ENCODE results near the gene HCAR2.
A peak's percentile ranks its signal among the peaks of the same experiment; 100 is the strongest.
"Not testable (repeated sequence)": the region's sequence is repeated elsewhere in the genome, so short reads cannot be mapped to it uniquely, and the experiment has no call there.

HCAR2 gene

GRCh38 chr12:122661246-122661645 lies 41.9 kb downstream of the HCAR2 start:
- no peak for DNase-seq

GRCh38 chr12:122659579-122659978 lies 43.6 kb downstream of the HCAR2 start:
- DNase-seq = peak; percentile 55

- DNase-seq = no peak
Observed at GRCh38 chr12:122656298-122656697, 46.9 kb downstream of the HCAR2 start.

DNA sequence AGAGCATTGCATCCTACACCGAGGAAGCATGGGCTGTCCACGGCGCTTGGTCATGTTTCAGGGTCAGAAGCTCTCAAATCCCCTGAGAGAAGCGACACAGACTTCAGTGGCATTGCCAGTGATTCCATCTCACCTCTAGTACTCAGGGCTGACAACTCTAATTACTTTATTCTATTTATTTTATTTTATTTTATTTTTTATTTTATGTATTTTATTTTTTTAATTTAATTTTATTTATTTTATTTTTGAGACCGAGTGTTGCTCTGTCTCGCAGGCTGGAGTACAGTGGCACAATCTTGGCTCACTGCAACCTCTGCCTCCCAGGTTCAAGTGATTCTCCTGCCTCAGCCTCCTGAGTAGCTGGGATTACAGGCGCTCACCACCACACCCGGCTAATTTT lies 49.9 kb downstream of the HCAR2 start:
- DNase-seq = not testable (repeated sequence)

GRCh38 chr12:122651520-122652224 lies 51.5 kb downstream of the HCAR2 start:
- no peak for DNase-seq
